IMR-90 (cell line): ENCODE measurements around the gene ZZZ3. TPM values are rescaled to one million over a fixed set of nuclear protein-coding genes. Genes with fewer than 3 reads are reported as not detected.

ENCODE experiments used
- ATAC-seq: fragments of 200-7000 bp; cut with Tn5 transposase; 2 replicates; pipeline ENCODE4 v1.9.1; 2020; ENCODE audit warnings: low read depth, mild to moderate bottlenecking, moderate library complexity
- BruUV-seq: library from RNA; stranded (reverse); fragments of 400-500 nt; replicated peaks from 2 replicates; lab custom pipeline; 2021; lab: Mats Ljungman, UMichigan
- CTCF ChIA-PET: fragments of 300-600 bp; formaldehyde crosslinking; extraction: SDS; loops from one replicate; lab custom pipeline; 2021; ENCODE audit warnings: antibody characterized with exemption; lab: Yijun Ruan, JAX
- POLR2A ChIA-PET: fragments of 300-600 bp; sonication (Branson Sonifier 250); formaldehyde crosslinking; loops from one replicate; lab custom pipeline; 2022; ENCODE audit warnings: antibody characterized with exemption; ENCODE audit not compliant: unreplicated experiment; lab: Charles Lee
- DNase-seq: peaks from one replicate; pipeline ENCODE4 v3.0.0; 2013
- H2AFZ ChIP-seq: replicated peaks from 2 replicates; pipeline ENCODE3; 2013; ENCODE audit warnings: low read length, mild to moderate bottlenecking; ENCODE audit not compliant: poor library complexity
- H2AK5ac ChIP-seq: 2 replicates; pipeline ENCODE4 v1.6.1; 2013; ENCODE audit warnings: low read depth, low read length, inconsistent platforms
- H2AK9ac ChIP-seq: replicated peaks from 2 replicates; pipeline ENCODE3; 2013; ENCODE audit warnings: mild to moderate bottlenecking, low read depth, low read length, moderate library complexity; ENCODE audit not compliant: poor library complexity
- H2BK120ac ChIP-seq: 2 replicates; pipeline ENCODE4 v1.6.1; 2013; ENCODE audit warnings: low read depth, low read length, inconsistent platforms
- H2BK15ac ChIP-seq: 3 replicates; pipeline ENCODE4 v1.6.1; 2013; ENCODE audit warnings: low read depth, low read length, inconsistent platforms
- H2BK20ac ChIP-seq: 2 replicates; pipeline ENCODE4 v1.6.1; 2013; ENCODE audit warnings: low read depth, mild to moderate bottlenecking, inconsistent platforms, low read length, moderate library complexity
- H2BK5ac ChIP-seq: 2 replicates; pipeline ENCODE4 v1.6.1; 2013; ENCODE audit warnings: mild to moderate bottlenecking, low read depth, low read length, inconsistent platforms; ENCODE audit not compliant: poor library complexity, severe bottlenecking
- H3K14ac ChIP-seq: replicated peaks from 2 replicates; pipeline ENCODE4 v1.6.1; 2013; ENCODE audit warnings: low read depth, low read length, inconsistent platforms
- H3K18ac ChIP-seq: 2 replicates; pipeline ENCODE4 v1.6.1; 2013; ENCODE audit warnings: low read depth, low read length, control low read depth
- H3K23ac ChIP-seq: 2 replicates; pipeline ENCODE4 v1.6.1; 2013; ENCODE audit warnings: low read depth, low read length, inconsistent platforms
- H3K27ac ChIP-seq: 2 replicates; pipeline ENCODE4 v1.5.1; 2013; ENCODE audit warnings: mild to moderate bottlenecking, control low read depth, low read length; ENCODE audit not compliant: insufficient read depth
- H3K27me3 ChIP-seq: 2 replicates; pipeline ENCODE4 v1.6.1; 2013; ENCODE audit warnings: low read length; ENCODE audit not compliant: control insufficient read depth, insufficient read depth
- H3K36me3 ChIP-seq: 2 replicates; pipeline ENCODE4 v1.6.1; 2013; ENCODE audit warnings: low read length, mixed read lengths; ENCODE audit not compliant: control insufficient read depth, insufficient read depth
- H3K4ac ChIP-seq: 2 replicates; pipeline ENCODE4 v1.6.1; 2013; ENCODE audit warnings: low read depth, low read length, inconsistent platforms
- H3K4me1 ChIP-seq: 2 replicates; pipeline ENCODE4 v1.6.1; 2013; ENCODE audit warnings: low read length, mixed read lengths; ENCODE audit not compliant: control insufficient read depth, insufficient read depth
- H3K4me2 ChIP-seq: 2 replicates; pipeline ENCODE4 v1.6.1; 2013; ENCODE audit warnings: low read depth, mild to moderate bottlenecking, control low read depth, low read length, moderate library complexity
- H3K4me3 ChIP-seq: 2 replicates; pipeline ENCODE4 v1.5.1; 2013; ENCODE audit warnings: low read depth, mild to moderate bottlenecking, control low read depth, low read length, moderate library complexity; ENCODE audit not compliant: insufficient read depth
- H3K56ac ChIP-seq: 2 replicates; pipeline ENCODE4 v1.6.1; 2013; ENCODE audit warnings: low read length, inconsistent platforms; ENCODE audit not compliant: insufficient read depth; ENCODE audit errors: extremely low read depth
- H3K79me1 ChIP-seq, 2 experiments: 2 replicates each; pipeline ENCODE4 v1.6.1; 2013; ENCODE audit warnings: low read length in 2 of 2, inconsistent platforms in 1 of 2, low read depth in 1 of 2
- H3K9ac ChIP-seq: 2 replicates; pipeline ENCODE4 v1.6.1; 2013; ENCODE audit warnings: low read depth, low read length, control low read depth
- H3K9me1 ChIP-seq: 2 replicates; pipeline ENCODE4 v1.6.1; 2013; ENCODE audit warnings: low read length, inconsistent platforms; ENCODE audit not compliant: insufficient read depth
- H3K9me3 ChIP-seq: 2 replicates; pipeline ENCODE4 v1.6.1; 2013; ENCODE audit warnings: low read length; ENCODE audit not compliant: control insufficient read depth, insufficient read depth
- H4K20me1 ChIP-seq: 2 replicates; pipeline ENCODE4 v1.6.1; 2013; ENCODE audit warnings: low read length, inconsistent platforms; ENCODE audit not compliant: insufficient read depth
- H4K5ac ChIP-seq: 2 replicates; pipeline ENCODE4 v1.6.1; 2013; ENCODE audit warnings: mild to moderate bottlenecking, low read depth, low read length, control low read depth
- H4K8ac ChIP-seq, 2 experiments: 2 replicates each; pipeline ENCODE4 v1.6.1; 2013; ENCODE audit warnings: low read depth in 2 of 2, low read length in 2 of 2, control low read depth in 1 of 2, inconsistent platforms in 1 of 2
- H4K91ac ChIP-seq: 2 replicates; pipeline ENCODE4 v1.6.1; 2013; ENCODE audit warnings: low read depth, low read length, inconsistent platforms; ENCODE audit not compliant: insufficient read depth
- CEBPB ChIP-seq: IDR thresholded peaks from 2 replicates; pipeline ENCODE4 v1.6.1; 2012; ENCODE audit warnings: low read depth, low read length, improper control_type of control experiment
- CHD1 ChIP-seq: IDR thresholded peaks from 2 replicates; pipeline ENCODE4 v1.6.1; 2012; ENCODE audit warnings: low read depth, low read length, improper control_type of control experiment
- ELK1 ChIP-seq: fragments of 150-350 bp; IDR thresholded peaks from 2 replicates; pipeline ENCODE4 v1.6.1; 2016; ENCODE audit warnings: low read depth, mild to moderate bottlenecking, low read length, moderate library complexity, borderline replicate concordance
- MAFK ChIP-seq: IDR thresholded peaks from 2 replicates; pipeline ENCODE4 v1.6.1; 2012; ENCODE audit warnings: low read depth, low read length, improper control_type of control experiment
- MAZ ChIP-seq: IDR thresholded peaks from 2 replicates; pipeline ENCODE4 v1.6.1; 2012; ENCODE audit warnings: low read depth, mild to moderate bottlenecking, low read length, improper control_type of control experiment, moderate library complexity, borderline replicate concordance
- POLR2A ChIP-seq: IDR thresholded peaks from 2 replicates; pipeline ENCODE4 v1.6.1; 2012; ENCODE audit warnings: mild to moderate bottlenecking, low read depth, low read length
- RAD21 ChIP-seq: IDR thresholded peaks from 2 replicates; pipeline ENCODE4 v1.6.1; 2012; ENCODE audit warnings: low read length, improper control_type of control experiment
- RCOR1 ChIP-seq: IDR thresholded peaks from 2 replicates; pipeline ENCODE4 v1.6.1; 2012; ENCODE audit warnings: mild to moderate bottlenecking, low read length, improper control_type of control experiment; ENCODE audit not compliant: insufficient replicate concordance
- SMC3 ChIP-seq: fragments of 150-350 bp; IDR thresholded peaks from 2 replicates; pipeline ENCODE4 v1.6.1; 2016; ENCODE audit warnings: low read depth, mild to moderate bottlenecking, antibody characterized with exemption, low read length, moderate library complexity
- WGBS, 2 experiments: methylation state at CpG; one replicate each; pipeline versions ENCODE4 v1.1.5 to v1.1.7; 2013; ENCODE audit warnings: missing lambda C conversion rate in 2 of 2; ENCODE audit not compliant: insufficient read length in 1 of 2; ENCODE audit errors: extremely low coverage in 2 of 2; 5-methylcytosine and 5-hydroxymethylcytosine counted together
- dilution Hi-C: fragments of 300-500 bp; cut with HindIII; formaldehyde crosslinking; loops from one replicate; pipeline ENCODE4 v1.14.3; 2018; ENCODE audit warnings: low sequenced_read_pairs; ENCODE audit not compliant: unreplicated experiment
- in situ Hi-C: fragments of 300-500 bp; cut with MboI; formaldehyde crosslinking; loops from 3 replicates; pipeline ENCODE4 v1.14.3; 2019; ENCODE audit warnings: low sequenced_read_pairs, inconsistent platforms, mixed read lengths
- intact Hi-C: fragments of 100-400 bp; cut with micrococcal nuclease; formaldehyde crosslinking; loops from 2 replicates; pipeline ENCODE4 v1.10.0; 2022
- polyA plus RNA-seq, 3 experiments: library from polyadenylated mRNA; depleted of rRNA; stranded (reverse); fragments of >200 nt; gene quantifications; 2 replicates each; pipeline ENCODE4 v1.2.3, GENCODE V29; 2012; ENCODE audit warnings: low replicate concordance in 1 of 3
- total RNA-seq: library from RNA; depleted of rRNA; stranded (reverse); fragments of >200 nt; gene quantifications from 2 replicates; pipeline ENCODE4 v1.2.3, GENCODE V29; 2012
- TF ChIP-seq, protein P1 (sequence below): conservative IDR thresholded peaks from 2 replicates; pipeline ENCODE4 v1.5.1; 2012; ENCODE audit warnings: mild to moderate bottlenecking, low read depth, low read length, improper control_type of control experiment

Gene ZZZ3
- total and polyA plus RNA-seq, 2 of the 4 experiments (the other 2 are of a cell fraction) = 14.2 to 66.3 TPM

GRCh38 chr1:77671836-77672235, 10.6 kb downstream of the ZZZ3 start:
- intact Hi-C loops = no loop called here
- no peak overlapping the region for H2AK9ac ChIP-seq
- no peak overlapping the region for H4K8ac ChIP-seq
- H3K56ac ChIP-seq = no peak overlapping the region
- H3K4me3 ChIP-seq = no peak overlapping the region
- no peak overlapping the region for H3K27ac ChIP-seq
- H2AFZ ChIP-seq = no peak overlapping the region
- 93% methylated on average over 3 of the region's 5 CpGs; no CpG with 5 or more reads in 1 of the 2 experiments for WGBS, 2 experiments
- H3K4ac ChIP-seq = no peak overlapping the region
- ChIA-PET CTCF (no interaction called here), POLR2A (no interaction called here)
- no peak overlapping the region for H3K14ac ChIP-seq
- H4K5ac ChIP-seq = no peak overlapping the region
- no peaks in the 10 kb centered on the region for H3K9me3 ChIP-seq
- H3K36me3 ChIP-seq = no peaks in the 10 kb centered on the region
- H3K23ac ChIP-seq = no peak overlapping the region
- H2BK5ac ChIP-seq = peak overlapping the region; percentile 10
- H2AK5ac ChIP-seq = no peak overlapping the region
- dilution Hi-C loops = no loop called here
- peak; percentile 53 for DNase-seq
- H4K20me1 ChIP-seq = peaks cover 39% of the 10 kb centered on the region
- no peaks in the 10 kb centered on the region for H3K27me3 ChIP-seq
- H3K79me1 ChIP-seq = peaks cover 5 to 42% of the 10 kb centered on the region in 2 experiments; a peak in 2 of 4 replicates
- peaks cover 4% of the 10 kb centered on the region; the same call in 1 of the 2 replicates for H3K9me1 ChIP-seq
- H3K4me1 ChIP-seq = peaks cover 17% of the 10 kb centered on the region
- TF ChIP-seq RAD21 (no peak), MAFK (no peak), POLR2A (no peak), MAZ (no peak), RCOR1 (no peak), CEBPB (no peak), SMC3 (no peak), CHD1 (no peak), ELK1 (no peak)
- TF ChIP-seq, protein P1, sequence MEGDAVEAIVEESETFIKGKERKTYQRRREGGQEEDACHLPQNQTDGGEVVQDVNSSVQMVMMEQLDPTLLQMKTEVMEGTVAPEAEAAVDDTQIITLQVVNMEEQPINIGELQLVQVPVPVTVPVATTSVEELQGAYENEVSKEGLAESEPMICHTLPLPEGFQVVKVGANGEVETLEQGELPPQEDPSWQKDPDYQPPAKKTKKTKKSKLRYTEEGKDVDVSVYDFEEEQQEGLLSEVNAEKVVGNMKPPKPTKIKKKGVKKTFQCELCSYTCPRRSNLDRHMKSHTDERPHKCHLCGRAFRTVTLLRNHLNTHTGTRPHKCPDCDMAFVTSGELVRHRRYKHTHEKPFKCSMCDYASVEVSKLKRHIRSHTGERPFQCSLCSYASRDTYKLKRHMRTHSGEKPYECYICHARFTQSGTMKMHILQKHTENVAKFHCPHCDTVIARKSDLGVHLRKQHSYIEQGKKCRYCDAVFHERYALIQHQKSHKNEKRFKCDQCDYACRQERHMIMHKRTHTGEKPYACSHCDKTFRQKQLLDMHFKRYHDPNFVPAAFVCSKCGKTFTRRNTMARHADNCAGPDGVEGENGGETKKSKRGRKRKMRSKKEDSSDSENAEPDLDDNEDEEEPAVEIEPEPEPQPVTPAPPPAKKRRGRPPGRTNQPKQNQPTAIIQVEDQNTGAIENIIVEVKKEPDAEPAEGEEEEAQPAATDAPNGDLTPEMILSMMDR = no peak
- ATAC-seq = peak; percentile 56
- no peak overlapping the region for H2BK120ac ChIP-seq
- no peak overlapping the region for H3K18ac ChIP-seq
- H3K4me2 ChIP-seq = peak overlapping the region; percentile 95; the same call in 1 of the 2 replicates
- no peak overlapping the region for H2BK20ac ChIP-seq
- no peak overlapping the region for H3K9ac ChIP-seq
- H2BK15ac ChIP-seq = no peak overlapping the region
- BruUV-seq = no TSS peak
- H4K91ac ChIP-seq = no peak overlapping the region
- in situ Hi-C loops = no loop called here
